ENCODE measurements around the gene PIGK. TPM values are rescaled to one million over a fixed set of nuclear protein-coding genes. Genes with fewer than 3 reads are reported as not detected.

Gene PIGK
- total and polyA plus RNA-seq, 8 donors: 0.58 to 62.4 (median 8.5) TPM

GRCh38 chr1:77230051-77230450 is 10.8 kb upstream of the PIGK start:
- Histone ChIP-seq H3K4me1 (no peaks in the 10 kb centered on the region), H3K4me3 (no peak overlapping the region), H3K27me3 (no peaks in the 10 kb centered on the region), H3K36me3 (no peaks in the 10 kb centered on the region), H3K27ac (no peak overlapping the region), H3K9me3 (peaks cover 0 to 13% (median 0%) of the 10 kb centered on the region in 4 donors)
- intact Hi-C loops (cut with DNase I; ENCODE audit: low total_unique reads): no loop called here
- TF ChIP-seq POLR2AphosphoS5 (IDR thresholded peaks at IDR 0.05): no peak
- no peak for TF ChIP-seq CTCF (IDR thresholded peaks at IDR 0.05)
- no peak for TF ChIP-seq POLR2A (IDR thresholded peaks at IDR 0.05)
- no peak for TF ChIP-seq EP300 (IDR thresholded peaks at IDR 0.05)
- DNase-seq: no peak
- 89 to 96% (median 91%) methylated on average over 1 of the region's 1 CpG for whole genome bisulfite sequencing, 5 donors

GRCh38 chr1:77228836-77229235 is 9.6 kb upstream of the PIGK start:
- H3K27ac ChIP-seq: no peak overlapping the region
- no peaks in the 10 kb centered on the region for H3K27me3 ChIP-seq
- H3K4me1 ChIP-seq: no peaks in the 10 kb centered on the region
- no peaks in the 10 kb centered on the region for H3K36me3 ChIP-seq
- TF ChIP-seq EP300 (IDR thresholded peaks at IDR 0.05) (no peak), CTCF (IDR thresholded peaks at IDR 0.05) (no peak), POLR2A (IDR thresholded peaks at IDR 0.05) (no peak), POLR2AphosphoS5 (IDR thresholded peaks at IDR 0.05) (no peak)
- no peak overlapping the region for H3K4me3 ChIP-seq
- intact Hi-C loops (cut with DNase I; ENCODE audit: low total_unique reads): no loop called here
- peaks cover 0 to 13% (median 0%) of the 10 kb centered on the region in 4 donors for H3K9me3 ChIP-seq
- DNase-seq: peak in 1 of 2 donors; percentile 16

GRCh38 chr1:77227381-77227780 is 8.2 kb upstream of the PIGK start:
- Histone ChIP-seq H3K4me3 (no peak overlapping the region), H3K4me1 (no peaks in the 10 kb centered on the region), H3K9me3 (peaks cover 0 to under 1% (median 0%) of the 10 kb centered on the region in 4 donors), H3K27ac (no peak overlapping the region), H3K27me3 (no peaks in the 10 kb centered on the region), H3K36me3 (no peaks in the 10 kb centered on the region)
- no peak for DNase-seq
- WGBS, 5 donors: 37 to 54% (median 47%) methylated on average over 3 of the region's 3 CpGs
- intact Hi-C loops (cut with DNase I; ENCODE audit: low total_unique reads): no loop called here
- TF ChIP-seq POLR2AphosphoS5 (IDR thresholded peaks at IDR 0.05): no peak

GRCh38 chr1:77222496-77222895 is 3.3 kb upstream of the PIGK start:
- intact Hi-C loops (cut with DNase I; ENCODE audit: low total_unique reads): no loop called here
- no peak for TF ChIP-seq CTCF (IDR thresholded peaks at IDR 0.05)
- TF ChIP-seq POLR2A (IDR thresholded peaks at IDR 0.05): no peak
- TF ChIP-seq POLR2AphosphoS5 (IDR thresholded peaks at IDR 0.05): no peak
- no peak for TF ChIP-seq EP300 (IDR thresholded peaks at IDR 0.05)
- WGBS, 5 donors: 89 to 94% (median 92%) methylated on average over 5 of the region's 5 CpGs

GRCh38 chr1:77220687-77221463 is 1.6 kb upstream of the PIGK start:
- DNase-seq: no peak
- TF ChIP-seq EP300 (IDR thresholded peaks at IDR 0.05): no peak
- no peak for TF ChIP-seq POLR2A (IDR thresholded peaks at IDR 0.05)
- TF ChIP-seq CTCF (IDR thresholded peaks at IDR 0.05): no peak
- TF ChIP-seq POLR2AphosphoS5 (IDR thresholded peaks at IDR 0.05): no peak
- H3K27me3 ChIP-seq: no peaks in the 10 kb centered on the region
- no peak overlapping the region for H3K27ac ChIP-seq
- H3K9me3 ChIP-seq: no peaks in the 10 kb centered on the region
- 64 to 68% (median 66%) methylated on average over 3 of the region's 3 CpGs for WGBS, 5 donors
- H3K36me3 ChIP-seq: no peaks in the 10 kb centered on the region
- H3K4me3 ChIP-seq: no peak overlapping the region
- H3K4me1 ChIP-seq: peaks cover 0 to 23% (median 11%) of the 10 kb centered on the region in 4 donors
- intact Hi-C loops (cut with DNase I; ENCODE audit: low total_unique reads): no loop called here

More at GRCh38 chr1:77222496-77222895, 3.3 kb upstream of the PIGK start:
- DNase-seq: no peak
- Histone ChIP-seq H3K4me3 (no peak overlapping the region), H3K9me3 (no peaks in the 10 kb centered on the region), H3K27me3 (no peaks in the 10 kb centered on the region), H3K4me1 (peaks cover 0 to 21% (median 10%) of the 10 kb centered on the region in 4 donors), H3K36me3 (no peaks in the 10 kb centered on the region), H3K27ac (no peak overlapping the region)

All from stomach (tissue), 9 donors.